K562 (cell line): ENCODE data around the gene ZNF480. TPM values are rescaled to one million over a fixed set of nuclear protein-coding genes. Genes with fewer than 3 reads are reported as not detected.

Source experiments
- BRF1 ChIP-seq: IDR thresholded peaks from 3 replicates; pipeline ENCODE4 v1.6.1; 2011; ENCODE audit warnings: borderline replicate concordance, mild to moderate bottlenecking; ENCODE audit not compliant: insufficient read length; ENCODE audit errors: extremely low read depth
- CHD1 ChIP-seq: fragments of 200-600 bp; sonication (generic); IDR thresholded peaks from one replicate; pipeline ENCODE4 v1.6.1; 2012; ENCODE audit warnings: mild to moderate bottlenecking, moderate library complexity, low read length, inconsistent platforms
- CREB1 ChIP-seq, 2 experiments: sonication (generic) in 1 of 2; formaldehyde crosslinking in 1 of 2; IDR thresholded peaks; 2 replicates each; pipeline versions ENCODE4 v1.6.1 to v1.8.0; 2012 to 2022; ENCODE audit warnings: inconsistent platforms in 1 of 2, mild to moderate bottlenecking in 1 of 2, missing genetic modification reagents in 1 of 2, moderate library complexity in 1 of 2
- GMEB1 ChIP-seq: fragments of 250-450 bp; sonication (Bioruptor Pico); IDR thresholded peaks from 2 replicates; pipeline ENCODE4 v1.4.0; 2020; ENCODE audit warnings: mild to moderate bottlenecking
- HCFC1 ChIP-seq: IDR thresholded peaks from 2 replicates; pipeline ENCODE4 v1.6.1; 2012; ENCODE audit warnings: low read depth, low read length, improper control_type of control experiment
- HDAC2 ChIP-seq: fragments of 450-650 bp; IDR thresholded peaks from 2 replicates; pipeline ENCODE4 v1.6.1; 2016; ENCODE audit warnings: mild to moderate bottlenecking
- HMG20B ChIP-seq: fragments of 250-450 bp; sonication (Bioruptor Pico); IDR thresholded peaks from 2 replicates; pipeline ENCODE4 v1.5.0; 2021; ENCODE audit warnings: mild to moderate bottlenecking
- IRF9 ChIP-seq: fragments of 450-650 bp; IDR thresholded peaks from 2 replicates; pipeline ENCODE4 v1.6.1; 2016; ENCODE audit warnings: missing biosample characterization, missing genetic modification characterization
- JUNB ChIP-seq: fragments of 450-650 bp; formaldehyde crosslinking; conservative IDR thresholded peaks from 2 replicates; pipeline ENCODE4 v1.4.0; 2020; ENCODE audit warnings: mild to moderate bottlenecking
- NR1H2 ChIP-seq: sonication (generic); formaldehyde crosslinking; IDR thresholded peaks from 2 replicates; pipeline ENCODE4 v1.4.0; 2020; ENCODE audit warnings: mild to moderate bottlenecking, missing genetic modification reagents
- NR3C1 ChIP-seq: sonication (generic); formaldehyde crosslinking; IDR thresholded peaks from 2 replicates; pipeline ENCODE4 v1.8.1; 2022; ENCODE audit warnings: missing genetic modification reagents
- POLR2H ChIP-seq: IDR thresholded peaks from 2 replicates; pipeline ENCODE4 v1.6.1; 2016; ENCODE audit warnings: missing genetic modification characterization, low read depth, mild to moderate bottlenecking, control low read depth, missing compliant biosample characterization, moderate library complexity
- SAP30 ChIP-seq: fragments of 200-600 bp; sonication (generic); IDR thresholded peaks from 2 replicates; pipeline ENCODE4 v1.6.1; 2012; ENCODE audit warnings: borderline replicate concordance, low read depth, mild to moderate bottlenecking, moderate library complexity, low read length, control low read depth, inconsistent platforms; ENCODE audit not compliant: insufficient read depth, poor library complexity, severe bottlenecking
- SIN3A ChIP-seq, 2 experiments: fragments of 150-350 bp in 1 of 2; IDR thresholded peaks; 2 replicates each; pipeline ENCODE4 v1.6.1; 2011 to 2016; ENCODE audit warnings: borderline replicate concordance in 2 of 2, low read depth in 2 of 2, low read length in 2 of 2, mild to moderate bottlenecking in 2 of 2, moderate library complexity in 2 of 2; ENCODE audit not compliant: control insufficient read depth in 1 of 2
- SPI1 ChIP-seq: IDR thresholded peaks from 2 replicates; pipeline ENCODE4 v1.6.1; 2011; ENCODE audit warnings: low read depth, low read length, control low read depth, borderline replicate concordance
- TGIF2 ChIP-seq: sonication (generic); formaldehyde crosslinking; IDR thresholded peaks from 2 replicates; pipeline ENCODE4 v1.8.1; 2022; ENCODE audit warnings: mild to moderate bottlenecking, missing genetic modification reagents, moderate library complexity
- ZNF717 ChIP-seq: fragments of 250-450 bp; sonication (Bioruptor Pico); IDR thresholded peaks from 2 replicates; pipeline ENCODE4 v1.5.0; 2021
- polyA plus RNA-seq, 8 experiments: library from polyadenylated mRNA; depleted of rRNA in 4 of 8; stranded (reverse) in 5 of 8; unstranded in 3 of 8; fragments of >200 nt; fragmentation: Nextera tagmentation in 2 of 8; fragmentation: Illumina TruSeq in 1 of 8; extraction: Ambion mirVana in 2 of 8; extraction: Trizol in 1 of 8; gene quantifications; 2 replicates each; pipeline versions ENCODE4 v1.2.1 to v1.2.3, GENCODE V29; 2011 to 2014; ENCODE audit warnings: inconsistent platforms in 1 of 8, missing spikeins in 1 of 8
- total RNA-seq, 7 experiments: library from RNA; depleted of rRNA in 6 of 7; stranded (reverse); fragments of >200 nt in 6 of 7; fragmentation: Illumina TruSeq in 2 of 7; extraction: Trizol in 2 of 7; gene quantifications; 2 replicates each; pipeline versions ENCODE4 v1.2.1 to v1.2.3, GENCODE V29; 2011 to 2021; ENCODE audit warnings: low replicate concordance in 1 of 7
- TF ChIP-seq, protein P1 (sequence below): sonication (generic); formaldehyde crosslinking; IDR thresholded peaks from 2 replicates; pipeline ENCODE4 v1.8.1; 2023; ENCODE audit warnings: mild to moderate bottlenecking, missing genetic modification reagents
- TF ChIP-seq, protein P2 (sequence below): sonication (generic); formaldehyde crosslinking; IDR thresholded peaks from 2 replicates; pipeline ENCODE4 v1.8.1; 2023; ENCODE audit warnings: mild to moderate bottlenecking, missing genetic modification reagents, moderate library complexity

Gene ZNF480
- total and polyA plus RNA-seq, 9 of the 15 experiments (the other 6 are each of a cell fraction or from before 2014, with no cell fraction given), result 10.4 to 31.1 (median 22.3) TPM

DNA sequence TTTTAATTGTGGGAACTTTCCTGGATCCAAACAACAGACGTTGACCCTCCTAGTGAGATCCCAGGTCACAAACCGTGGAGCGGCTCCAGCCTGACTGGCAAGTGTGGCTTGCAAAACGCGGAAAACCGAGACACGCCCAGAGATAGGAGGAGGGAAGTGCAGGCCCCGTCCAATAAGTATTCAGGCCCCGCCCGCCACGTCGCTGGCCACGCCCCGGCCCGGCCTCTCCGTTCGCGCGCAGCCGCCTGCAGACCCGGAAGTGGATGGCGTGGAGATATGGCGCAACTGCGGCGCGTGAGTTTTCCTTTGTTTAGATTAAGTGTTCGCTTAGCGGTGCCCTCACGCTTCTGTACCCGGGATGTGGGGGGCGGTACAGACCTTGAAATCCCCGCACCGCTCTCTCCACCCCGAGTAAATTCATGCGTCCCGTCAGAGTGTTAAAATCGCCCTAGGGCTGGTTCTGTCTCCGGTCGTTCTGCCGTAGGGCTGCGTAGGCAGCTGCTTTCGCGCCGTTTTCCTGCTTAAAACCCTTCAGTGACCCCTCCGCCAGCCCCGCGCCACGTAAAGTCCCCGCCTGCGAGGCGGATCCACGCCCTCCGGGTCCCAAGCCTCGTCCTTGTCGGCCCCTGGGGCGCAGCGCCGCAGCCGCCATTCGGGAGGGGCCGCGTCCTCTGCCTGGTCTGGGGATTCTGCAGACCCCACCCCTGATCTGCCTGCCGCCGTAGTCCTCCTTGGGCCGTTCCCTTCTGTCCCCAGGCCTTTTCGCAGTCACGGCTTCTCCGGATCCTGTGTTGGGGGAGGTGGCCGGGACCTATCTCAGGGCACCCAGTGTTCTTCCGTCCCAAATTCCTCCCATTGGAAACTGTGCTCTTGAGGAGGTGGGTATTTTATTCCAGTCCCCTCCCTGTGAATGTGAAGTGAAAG, 27.4 kb upstream of the ZNF480 start, which contains the start of gene ZNF766 (continued):
- 0 out of 2 replicates have a peak, but pooled peaks have one; percentile 38 for TF ChIP-seq IRF9 (tag)
- 0 out of 2 replicates have a peak, but pooled peaks have one; percentile 51 for TF ChIP-seq NR3C1 (CRISPR knock-in tag)
- TF ChIP-seq NR1H2 (CRISPR knock-in tag), result no peak
- TF ChIP-seq SPI1, result peak; percentile 91
- peak; percentile 7 to 72; a peak in 1 of 4 replicates for TF ChIP-seq SIN3A (IDR thresholded peaks at IDR 0.05; ENCODE audit: borderline replicate concordance in 2 of 2, control insufficient read depth in 1 of 2, low read depth in 2 of 2, low read length in 2 of 2)
- peak; percentile 81; the same call in 1 of the 2 replicates for TF ChIP-seq POLR2H (tag)
- no peak for TF ChIP-seq ZNF717 (CRISPR knock-in tag)
- peak; percentile 37 for TF ChIP-seq CHD1
- peak; percentile 47; the same call in 1 of the 2 replicates for TF ChIP-seq TGIF2 (CRISPR knock-in tag)
- peak; percentile 92 for TF ChIP-seq SAP30
- TF ChIP-seq JUNB (CRISPR knock-in tag), result no peak
- TF ChIP-seq CREB1 (IDR thresholded peaks at IDR 0.05), result peak; percentile 53; the same call in 1 of the 2 replicates
- TF ChIP-seq CREB1 (CRISPR knock-in tag; IDR thresholded peaks at IDR 0.05), result peak; percentile 76
- TF ChIP-seq, protein P1, sequence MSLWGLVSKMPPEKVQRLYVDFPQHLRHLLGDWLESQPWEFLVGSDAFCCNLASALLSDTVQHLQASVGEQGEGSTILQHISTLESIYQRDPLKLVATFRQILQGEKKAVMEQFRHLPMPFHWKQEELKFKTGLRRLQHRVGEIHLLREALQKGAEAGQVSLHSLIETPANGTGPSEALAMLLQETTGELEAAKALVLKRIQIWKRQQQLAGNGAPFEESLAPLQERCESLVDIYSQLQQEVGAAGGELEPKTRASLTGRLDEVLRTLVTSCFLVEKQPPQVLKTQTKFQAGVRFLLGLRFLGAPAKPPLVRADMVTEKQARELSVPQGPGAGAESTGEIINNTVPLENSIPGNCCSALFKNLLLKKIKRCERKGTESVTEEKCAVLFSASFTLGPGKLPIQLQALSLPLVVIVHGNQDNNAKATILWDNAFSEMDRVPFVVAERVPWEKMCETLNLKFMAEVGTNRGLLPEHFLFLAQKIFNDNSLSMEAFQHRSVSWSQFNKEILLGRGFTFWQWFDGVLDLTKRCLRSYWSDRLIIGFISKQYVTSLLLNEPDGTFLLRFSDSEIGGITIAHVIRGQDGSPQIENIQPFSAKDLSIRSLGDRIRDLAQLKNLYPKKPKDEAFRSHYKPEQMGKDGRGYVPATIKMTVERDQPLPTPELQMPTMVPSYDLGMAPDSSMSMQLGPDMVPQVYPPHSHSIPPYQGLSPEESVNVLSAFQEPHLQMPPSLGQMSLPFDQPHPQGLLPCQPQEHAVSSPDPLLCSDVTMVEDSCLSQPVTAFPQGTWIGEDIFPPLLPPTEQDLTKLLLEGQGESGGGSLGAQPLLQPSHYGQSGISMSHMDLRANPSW, result 0 out of 2 replicates have a peak, but pooled peaks have one; percentile 41
- TF ChIP-seq GMEB1 (CRISPR knock-in tag), result peak; percentile 67
- TF ChIP-seq HMG20B (CRISPR knock-in tag), result no peak
- 0 out of 2 replicates have a peak, but pooled peaks have one; percentile 48 for TF ChIP-seq HDAC2
- TF ChIP-seq HCFC1, result peak; percentile 42
- TF ChIP-seq, protein P2, sequence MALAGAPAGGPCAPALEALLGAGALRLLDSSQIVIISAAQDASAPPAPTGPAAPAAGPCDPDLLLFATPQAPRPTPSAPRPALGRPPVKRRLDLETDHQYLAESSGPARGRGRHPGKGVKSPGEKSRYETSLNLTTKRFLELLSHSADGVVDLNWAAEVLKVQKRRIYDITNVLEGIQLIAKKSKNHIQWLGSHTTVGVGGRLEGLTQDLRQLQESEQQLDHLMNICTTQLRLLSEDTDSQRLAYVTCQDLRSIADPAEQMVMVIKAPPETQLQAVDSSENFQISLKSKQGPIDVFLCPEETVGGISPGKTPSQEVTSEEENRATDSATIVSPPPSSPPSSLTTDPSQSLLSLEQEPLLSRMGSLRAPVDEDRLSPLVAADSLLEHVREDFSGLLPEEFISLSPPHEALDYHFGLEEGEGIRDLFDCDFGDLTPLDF, result peak; percentile 87
- TF ChIP-seq BRF1, result no peak
